C1 segment of cervical spinal cord (tissue), 14 donors: ENCODE measurements around the gene KRTAP10-8.
"Not testable (repeated sequence)": the region's sequence is repeated elsewhere in the genome, so short reads cannot be mapped to it uniquely, and the experiment has no call there.

Experiments
- DNase-seq, 14 donors: peaks; one replicate each; lab custom pipeline; 2025; lab: John Stamatoyannopoulos, UW

KRTAP10-8 gene

GRCh38 chr21:44646366-44647221 lies 34.7 kb downstream of the KRTAP10-8 start, which contains the start of gene KRTAP10-11:
TSS of gene KRTAP10-11 (plus strand) at chr21:44646414. CDS start at chr21:44646459, 45 bp downstream.
- DNase-seq, result not testable (repeated sequence)

- DNase-seq, result no peak
These were observed 35.3 kb downstream of the KRTAP10-8 start for GRCh38 chr21:44647222-44647552.

- no peak for DNase-seq
These were observed 36.9 kb downstream of the KRTAP10-8 start for GRCh38 chr21:44648557-44649311.

- no peak for DNase-seq
These were observed 37.7 kb downstream of the KRTAP10-8 start for GRCh38 chr21:44649521-44650100.

- DNase-seq, result no peak
These were observed 38.5 kb downstream of the KRTAP10-8 start for GRCh38 chr21:44650265-44650972.

GRCh38 chr21:44650973-44651675 lies 39.2 kb downstream of the KRTAP10-8 start:
- no peak for DNase-seq

GRCh38 chr21:44653123-44653522 lies 41.2 kb downstream of the KRTAP10-8 start:
- no peak for DNase-seq

GRCh38 chr21:44653656-44654575 lies 42.0 kb downstream of the KRTAP10-8 start:
- DNase-seq, result no peak

GRCh38 chr21:44654576-44655175 lies 42.8 kb downstream of the KRTAP10-8 start, which contains the start of gene KRTAP12-4:
TSS of gene KRTAP12-4 (minus strand) at chr21:44654659. CDS start at chr21:44654614, 45 bp downstream.
- no peak for DNase-seq

- DNase-seq, result no peak
These were observed 45.0 kb downstream of the KRTAP10-8 start for GRCh38 chr21:44656868-44657267.

- DNase-seq, result no peak
These were observed 46.0 kb downstream of the KRTAP10-8 start, which contains the start of gene KRTAP12-3 for GRCh38 chr21:44657635-44658540. TSS of gene KRTAP12-3 (plus strand) at chr21:44657932. CDS start at chr21:44657980, 48 bp downstream.

- no peak for DNase-seq
These were observed 46.6 kb downstream of the KRTAP10-8 start for GRCh38 chr21:44658541-44658910.

GRCh38 chr21:44658913-44659595 lies 47.2 kb downstream of the KRTAP10-8 start:
- DNase-seq, result no peak

GRCh38 chr21:44661567-44661966 lies 49.7 kb downstream of the KRTAP10-8 start:
- not testable (repeated sequence) for DNase-seq
